AG04450 (cell line): ENCODE results near the gene NANOG. TPM values are rescaled to one million over a fixed set of nuclear protein-coding genes. Genes with fewer than 3 reads are reported as not detected.
A peak's percentile ranks its signal among the peaks of the same experiment; 100 is the strongest.
"Not testable (repeated sequence)": the region's sequence is repeated elsewhere in the genome, so short reads cannot be mapped to it uniquely, and the experiment has no call there.

Experiments
- CTCF ChIA-PET: fragments of 300-600, 350-600 bp; formaldehyde crosslinking; extraction: SDS; loops from one replicate; lab custom pipeline; 2022; ENCODE audit warnings: antibody characterized with exemption, inconsistent platforms; lab: Charles Lee
- POLR2A ChIA-PET: fragments of 350-600 bp; formaldehyde crosslinking; extraction: SDS; loops from one replicate; lab custom pipeline; 2021; ENCODE audit warnings: antibody characterized with exemption, inconsistent platforms; lab: Yijun Ruan, JAX
- DNase-seq: peaks from one replicate; pipeline ENCODE4 v3.0.0-alpha.2; 2011; ENCODE audit warnings: low read depth, low spot score
- H3K27ac ChIP-seq: one replicate; pipeline ENCODE4 v1.5.1; 2012; ENCODE audit warnings: low read depth, low read length, control low read depth
- H3K27me3 ChIP-seq: one replicate; pipeline ENCODE4 v1.6.0; 2012; ENCODE audit warnings: low read length; ENCODE audit not compliant: control insufficient read depth, insufficient read depth
- H3K4me3 ChIP-seq: 2 replicates; pipeline ENCODE4 v1.5.1; 2011; ENCODE audit warnings: mild to moderate bottlenecking, low read depth, low read length, control low read depth
- H3K9me3 ChIP-seq: 2 replicates; pipeline ENCODE4 v1.5.1; 2012; ENCODE audit warnings: low read length; ENCODE audit not compliant: control insufficient read depth, insufficient read depth
- CTCF ChIP-seq: IDR thresholded peaks from 2 replicates; pipeline ENCODE4 v1.5.1; 2011; ENCODE audit warnings: low read depth, low read length, control low read depth, inconsistent platforms
- polyA plus RNA-seq: library from polyadenylated mRNA; depleted of rRNA; stranded (reverse); fragments of >200 nt; gene quantifications from 2 replicates; pipeline ENCODE4 v1.2.3, GENCODE V29; 2011

The NANOG gene
- polyA plus RNA-seq, 1 experiment, result not detected

- POLR2A ChIA-PET, result no interaction called here
- no peaks in the 10 kb centered on the region for H3K27me3 ChIP-seq
- no peak for TF ChIP-seq CTCF
- no peak overlapping the region for H3K27ac ChIP-seq
- no peak overlapping the region for H3K4me3 ChIP-seq
- DNase-seq, result no peak
- no peaks in the 10 kb centered on the region for H3K9me3 ChIP-seq
- CTCF ChIA-PET, result interaction anchor here (0.6 to 3.1 kb wide), 3 partner anchors 28 to 242 kb away, joined by 3 to 9 read pairs (median 8); no protein-coding TSS in a partner anchor
Measured at GRCh38 chr12:7834701-7835100, 45.5 kb downstream of the NANOG start.

GRCh38 chr12:7835116-7835515 is 45.9 kb downstream of the NANOG start:
- H3K27me3 ChIP-seq, result no peaks in the 10 kb centered on the region
- no peak overlapping the region for H3K4me3 ChIP-seq
- POLR2A ChIA-PET, result no interaction called here
- no peak for DNase-seq
- no peak overlapping the region for H3K27ac ChIP-seq
- TF ChIP-seq CTCF, result no peak
- no peaks in the 10 kb centered on the region for H3K9me3 ChIP-seq
- CTCF ChIA-PET, result interaction anchor here (3.1 kb wide), 1 partner anchor 28 kb away, joined by 9 read pairs; no protein-coding TSS in a partner anchor

- CTCF ChIA-PET, result interaction anchor here (0.5 to 3.1 kb wide), 3 partner anchors 27 to 97 kb away, joined by 3 to 9 read pairs (median 3); no protein-coding TSS in a partner anchor
- POLR2A ChIA-PET, result no interaction called here
- no peak for TF ChIP-seq CTCF
- H3K27ac ChIP-seq, result no peak overlapping the region
- no peak for DNase-seq
- no peaks in the 10 kb centered on the region for H3K9me3 ChIP-seq
- H3K4me3 ChIP-seq, result no peak overlapping the region
- no peaks in the 10 kb centered on the region for H3K27me3 ChIP-seq
Measured at GRCh38 chr12:7835766-7836165, 46.6 kb downstream of the NANOG start.

- POLR2A ChIA-PET, result no interaction called here
- Histone ChIP-seq H3K27me3 (no peaks in the 10 kb centered on the region), H3K9me3 (no peaks in the 10 kb centered on the region), H3K27ac (no peak overlapping the region), H3K4me3 (no peak overlapping the region)
- TF ChIP-seq CTCF, result no peak
- CTCF ChIA-PET, result no interaction called here
- no peak for DNase-seq
Measured at GRCh38 chr12:7837366-7837765, 48.2 kb downstream of the NANOG start.

GRCh38 chr12:7839226-7839625 is 50.0 kb downstream of the NANOG start:
- H3K4me3 ChIP-seq, H3K27ac ChIP-seq, H3K27me3 ChIP-seq, POLR2A ChIA-PET, CTCF ChIA-PET, H3K9me3 ChIP-seq: not testable (repeated sequence)
- peak; percentile 16 for DNase-seq

- H3K27ac ChIP-seq, DNase-seq, H3K9me3 ChIP-seq, H3K27me3 ChIP-seq, H3K4me3 ChIP-seq, POLR2A ChIA-PET: not testable (repeated sequence)
- CTCF ChIA-PET, result interaction anchor here (0.6 kb wide), 2 partner anchors 31 to 94 kb away, joined by 4 to 6 read pairs; no protein-coding TSS in a partner anchor
Measured at GRCh38 chr12:7839848-7840247, 50.6 kb downstream of the NANOG start.

GRCh38 chr12:7842444-7842843 is 53.2 kb downstream of the NANOG start:
- H3K27me3 ChIP-seq, DNase-seq, H3K9me3 ChIP-seq, H3K27ac ChIP-seq, H3K4me3 ChIP-seq, POLR2A ChIA-PET: not testable (repeated sequence)
- CTCF ChIA-PET, result interaction anchor here (0.7 kb wide), 1 partner anchor 57 kb away, joined by 3 read pairs; no protein-coding TSS in a partner anchor

- H3K9me3 ChIP-seq, H3K27me3 ChIP-seq, H3K27ac ChIP-seq, H3K4me3 ChIP-seq, DNase-seq, POLR2A ChIA-PET: not testable (repeated sequence)
- CTCF ChIA-PET, result interaction anchor here (0.7 kb wide), 1 partner anchor 56 kb away, joined by 3 read pairs; no protein-coding TSS in a partner anchor
Measured at GRCh38 chr12:7843149-7843548, 53.9 kb downstream of the NANOG start.
